Lower lobe of right lung (tissue), 2 donors: ENCODE data around the gene FADS6. TPM values are rescaled to one million over a fixed set of nuclear protein-coding genes. Genes with fewer than 3 reads are reported as not detected.

Experiments
- ATAC-seq, 2 donors: fragments of 200-7000 bp; cut with Tn5 transposase; one replicate each; pipeline ENCODE4 v1.9.1; 2020 to 2022; ENCODE audit warnings: mild to moderate bottlenecking in 2 of 2, moderate library complexity in 2 of 2
- DNase-seq: peaks from one replicate; pipeline ENCODE4 v3.0.0-alpha.2; 2020
- H3K27ac ChIP-seq: fragments of 200-600 bp; one replicate; pipeline ENCODE4 v1.8.0; 2022
- H3K27me3 ChIP-seq: fragments of 200-600 bp; one replicate; pipeline ENCODE4 v1.8.0; 2022; ENCODE audit warnings: low read depth
- H3K36me3 ChIP-seq: fragments of 200-600 bp; one replicate; pipeline ENCODE4 v1.8.0; 2022; ENCODE audit warnings: mild to moderate bottlenecking
- H3K4me1 ChIP-seq: fragments of 200-600 bp; one replicate; pipeline ENCODE4 v1.8.0; 2022
- H3K4me3 ChIP-seq: fragments of 200-600 bp; one replicate; pipeline ENCODE4 v1.8.0; 2022; ENCODE audit warnings: mild to moderate bottlenecking
- H3K9me3 ChIP-seq: fragments of 200-600 bp; one replicate; pipeline ENCODE4 v1.8.0; 2022
- intact Hi-C: fragments of 100-400 bp; cut with DNase I; formaldehyde crosslinking; loops from one replicate; pipeline ENCODE4 v1.11.0; 2022
- total RNA-seq: library from RNA; stranded (reverse); fragmentation: NEBNext Ultra II Directional; extraction: Animal tissue kit (Norgen Biotek cat#: 25700); gene quantifications from one replicate; pipeline ENCODE4 v1.2.1, GENCODE V29; 2021
- TF ChIP-seq, protein P1 (sequence below): fragments of 200-600 bp; IDR thresholded peaks from one replicate; pipeline ENCODE4 v1.8.0; 2022; ENCODE audit warnings: antibody characterized with exemption, mild to moderate bottlenecking
- donor health status: DM: no; HTN: yes; CAD: no; lungs with severe emphysema.

The FADS6 gene
- total RNA-seq, 1 donor from 2014 or later: not detected

DNA sequence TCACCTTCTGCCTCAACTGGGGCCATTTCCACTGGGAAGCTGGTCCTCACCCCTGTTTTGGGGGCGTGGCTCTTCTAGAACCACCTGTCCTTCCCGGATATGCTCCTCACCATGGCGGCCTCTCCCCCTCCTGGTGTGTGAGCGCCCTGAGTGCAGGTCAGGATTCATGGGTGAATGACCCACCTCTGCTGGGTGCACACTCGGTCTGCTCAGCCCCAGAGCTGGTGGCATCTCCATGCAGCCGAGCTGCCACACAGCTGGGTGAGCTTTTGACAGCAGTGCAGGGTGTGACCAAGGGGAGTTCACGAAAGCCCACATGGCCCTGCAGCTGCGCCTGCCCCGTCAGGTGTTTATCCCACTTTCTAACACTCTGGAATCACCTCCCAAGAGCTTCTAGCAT, 61.0 kb downstream of the FADS6 start:
- H3K27me3 ChIP-seq: no peaks in the 10 kb centered on the region
- H3K9me3 ChIP-seq: no peaks in the 10 kb centered on the region
- TF ChIP-seq, protein P1, sequence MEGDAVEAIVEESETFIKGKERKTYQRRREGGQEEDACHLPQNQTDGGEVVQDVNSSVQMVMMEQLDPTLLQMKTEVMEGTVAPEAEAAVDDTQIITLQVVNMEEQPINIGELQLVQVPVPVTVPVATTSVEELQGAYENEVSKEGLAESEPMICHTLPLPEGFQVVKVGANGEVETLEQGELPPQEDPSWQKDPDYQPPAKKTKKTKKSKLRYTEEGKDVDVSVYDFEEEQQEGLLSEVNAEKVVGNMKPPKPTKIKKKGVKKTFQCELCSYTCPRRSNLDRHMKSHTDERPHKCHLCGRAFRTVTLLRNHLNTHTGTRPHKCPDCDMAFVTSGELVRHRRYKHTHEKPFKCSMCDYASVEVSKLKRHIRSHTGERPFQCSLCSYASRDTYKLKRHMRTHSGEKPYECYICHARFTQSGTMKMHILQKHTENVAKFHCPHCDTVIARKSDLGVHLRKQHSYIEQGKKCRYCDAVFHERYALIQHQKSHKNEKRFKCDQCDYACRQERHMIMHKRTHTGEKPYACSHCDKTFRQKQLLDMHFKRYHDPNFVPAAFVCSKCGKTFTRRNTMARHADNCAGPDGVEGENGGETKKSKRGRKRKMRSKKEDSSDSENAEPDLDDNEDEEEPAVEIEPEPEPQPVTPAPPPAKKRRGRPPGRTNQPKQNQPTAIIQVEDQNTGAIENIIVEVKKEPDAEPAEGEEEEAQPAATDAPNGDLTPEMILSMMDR: no peak
- no peak overlapping the region for H3K4me3 ChIP-seq
- intact Hi-C loops: no loop called here
- ATAC-seq: no peak
- H3K27ac ChIP-seq: no peak overlapping the region
- DNase-seq: no peak
- H3K4me1 ChIP-seq: no peaks in the 10 kb centered on the region
- peaks cover 33% of the 10 kb centered on the region for H3K36me3 ChIP-seq

DNA sequence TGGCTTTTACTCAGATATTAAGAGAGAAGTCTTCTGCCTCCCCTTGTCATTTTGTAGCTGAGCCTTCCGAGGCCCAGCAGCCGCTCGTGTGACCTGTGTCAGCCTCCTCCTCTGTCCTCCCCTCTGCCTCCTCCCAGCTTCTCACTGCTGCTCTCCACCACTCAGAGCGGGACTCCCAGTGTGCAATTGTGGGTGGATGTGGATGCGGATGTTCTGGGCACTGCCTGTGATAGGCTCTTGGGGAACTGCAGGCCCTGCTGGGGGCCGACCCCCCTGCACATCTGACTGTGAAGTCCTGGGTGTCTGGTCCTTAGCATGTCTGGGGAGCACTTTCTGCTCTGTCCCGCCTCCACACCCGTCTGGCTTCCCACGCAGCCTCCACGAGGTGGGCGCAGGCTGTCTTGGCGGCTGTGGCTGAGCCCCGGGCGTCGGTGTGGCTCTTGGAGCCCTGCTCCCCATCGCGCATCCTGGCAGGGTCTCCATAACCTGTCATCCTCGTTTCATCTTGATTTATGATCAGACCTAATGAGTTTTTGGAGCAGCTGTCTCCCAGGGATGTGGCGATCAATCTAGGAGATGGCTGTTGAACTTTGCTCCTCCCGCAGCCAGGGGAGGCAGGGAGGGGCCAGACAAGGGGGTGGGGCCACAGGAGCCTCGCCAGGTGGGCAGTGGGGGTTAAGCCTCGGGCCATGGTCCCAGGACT, 61.8 kb downstream of the FADS6 start:
- intact Hi-C loops: no loop called here
- Histone ChIP-seq H3K27ac (no peak overlapping the region), H3K4me3 (no peak overlapping the region), H3K36me3 (peaks cover 27% of the 10 kb centered on the region), H3K4me1 (no peaks in the 10 kb centered on the region), H3K9me3 (no peaks in the 10 kb centered on the region), H3K27me3 (no peaks in the 10 kb centered on the region)
- TF ChIP-seq, protein P1: no peak
- no peak for ATAC-seq
- no peak for DNase-seq

DNA sequence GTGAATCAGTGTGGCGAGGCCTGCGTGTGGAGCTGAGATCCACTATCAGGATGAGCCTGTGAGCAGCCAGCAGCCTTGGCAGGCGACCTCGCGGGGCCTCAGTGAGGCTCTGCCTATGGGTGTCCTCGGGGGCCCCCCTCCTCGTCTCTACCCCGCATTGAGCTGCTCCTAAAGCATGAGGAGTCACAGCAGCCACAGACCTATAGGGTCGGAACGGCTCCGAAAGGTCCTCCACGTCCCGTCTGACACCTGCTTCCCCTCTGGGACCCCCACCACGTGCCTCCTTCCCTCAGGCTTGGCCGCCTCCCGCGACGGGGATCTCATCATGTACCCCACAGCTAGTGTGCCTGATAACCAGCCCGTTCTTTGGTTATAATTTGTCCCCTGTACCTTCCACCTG, 62.6 kb downstream of the FADS6 start:
- intact Hi-C loops: no loop called here

DNA sequence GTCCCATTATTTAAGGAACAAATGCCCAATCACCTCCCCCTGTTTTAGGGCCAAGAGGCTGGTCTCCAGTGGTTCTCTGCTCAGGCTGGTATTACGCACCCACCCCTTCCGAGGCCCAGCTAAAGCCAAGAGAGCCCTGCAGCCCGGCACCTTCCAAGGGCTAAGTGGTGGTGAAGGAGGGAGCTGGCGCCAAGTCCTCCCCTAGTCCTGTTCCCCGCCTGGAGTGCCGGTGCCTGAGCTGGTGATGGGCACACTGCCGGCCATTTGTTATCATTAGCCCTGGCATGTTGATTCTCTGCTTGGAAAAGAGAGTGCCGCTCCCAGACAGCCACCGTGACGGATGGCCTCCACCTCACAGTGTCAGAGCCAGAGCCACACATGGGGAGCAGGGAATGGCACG, 65.6 kb downstream of the FADS6 start:
- H3K27ac ChIP-seq: no peak overlapping the region
- intact Hi-C loops: no loop called here
- DNase-seq (peak; percentile 78), ATAC-seq (peak; percentile 63 to 84)
- H3K4me3 ChIP-seq: no peak overlapping the region
- TF ChIP-seq, protein P1: no peak
- no peaks in the 10 kb centered on the region for H3K27me3 ChIP-seq
- H3K36me3 ChIP-seq: peaks cover 21% of the 10 kb centered on the region
- H3K9me3 ChIP-seq: no peaks in the 10 kb centered on the region
- H3K4me1 ChIP-seq: no peaks in the 10 kb centered on the region

More for the DNA sequence above, 62.6 kb downstream of the FADS6 start:
- Histone ChIP-seq H3K36me3 (peaks cover 27% of the 10 kb centered on the region), H3K27me3 (no peaks in the 10 kb centered on the region), H3K27ac (no peak overlapping the region), H3K4me1 (no peaks in the 10 kb centered on the region), H3K4me3 (no peak overlapping the region), H3K9me3 (no peaks in the 10 kb centered on the region)
- no peak for ATAC-seq
- DNase-seq: no peak
- TF ChIP-seq, protein P1: no peak

Other genes with a start within 250 kb of the FADS6 start
- gene CD300LF, start 180.7 kb downstream of the FADS6 start, total RNA-seq: 66.2 TPM
- 7.4 TPM for gene RAB37, start 156.4 kb downstream of the FADS6 start, total RNA-seq
- 35.7 TPM for gene NHERF1, start 145.0 kb downstream of the FADS6 start, total RNA-seq
- gene NAT9, start 117.3 kb downstream of the FADS6 start, total RNA-seq: 48.6 TPM
- gene GRIN2C, start 33.7 kb downstream of the FADS6 start, total RNA-seq: 0.83 TPM
- gene FDXR, start 20.6 kb downstream of the FADS6 start, total RNA-seq: 12.6 TPM
- gene USH1G, start 29.6 kb upstream of the FADS6 start, total RNA-seq: 0.21 TPM
- not detected for gene OTOP2, start 30.6 kb upstream of the FADS6 start, total RNA-seq
- not detected for gene OTOP3, start 42.3 kb upstream of the FADS6 start, total RNA-seq
- gene HID1, start 79.1 kb upstream of the FADS6 start, total RNA-seq: 28.6 TPM
- 12.6 TPM for gene CDR2L, start 94.0 kb upstream of the FADS6 start, total RNA-seq
- 22.4 TPM for gene MRPL58, start 119.0 kb upstream of the FADS6 start, total RNA-seq
- gene ATP5PD, start 153.3 kb upstream of the FADS6 start, total RNA-seq: 171 TPM
- gene KCTD2, start 153.6 kb upstream of the FADS6 start, total RNA-seq: 22.9 TPM
- gene SLC16A5, start 194.3 kb upstream of the FADS6 start, total RNA-seq: 32.3 TPM
- gene ARMC7, start 216.3 kb upstream of the FADS6 start, total RNA-seq: 16.7 TPM
- 34.9 TPM for gene NT5C, start 238.1 kb upstream of the FADS6 start, total RNA-seq